NB4 (cell line): ENCODE measurements around the gene MECP2.

Source experiments
- CTCF ChIP-seq: IDR thresholded peaks from one replicate; pipeline ENCODE4 v1.5.1; 2012; ENCODE audit warnings: low read depth, low read length
- MYC ChIP-seq: IDR thresholded peaks from 2 replicates; pipeline ENCODE4 v1.6.1; 2011; ENCODE audit warnings: low read depth, low read length
- POLR2A ChIP-seq: IDR thresholded peaks from 2 replicates; pipeline ENCODE4 v1.6.1; 2011; ENCODE audit warnings: mild to moderate bottlenecking; ENCODE audit not compliant: insufficient read length; ENCODE audit errors: extremely low read depth

- TF ChIP-seq CTCF (no peak), POLR2A (no peak), MYC (no peak)
Measured at GRCh38 chrX:154058214-154058997, 39.1 kb downstream of the MECP2 start.
